ENCODE measurements around the gene TST.
A peak's percentile ranks its signal among the peaks of the same experiment; 100 is the strongest.

TST gene

GRCh38 chr22:37062376-37062675 lies 43.1 kb upstream of the TST start:
- Histone ChIP-seq H3K9me3 (ENCODE audit: insufficient read depth, low read length) (no peaks in the 10 kb centered on the region), H4K20me1 (ENCODE audit: insufficient read depth, low read length) (no peaks in the 10 kb centered on the region), H3K4me3 (ENCODE audit: low read length) (no peak overlapping the region), H2AFZ (ENCODE audit: low read depth, low read length) (no peak overlapping the region), H3K4me2 (ENCODE audit: low read length) (no peak overlapping the region), H3K79me2 (ENCODE audit: low read length) (no peaks in the 10 kb centered on the region), H3K4me1 (ENCODE audit: low read length) (peaks cover 18% of the 10 kb centered on the region), H3K36me3 (replicated peaks; ENCODE audit: low read depth, low read length) (peaks cover 27% of the 10 kb centered on the region), H3K27me3 (ENCODE audit: low read depth, low read length) (no peaks in the 10 kb centered on the region), H3K27ac (ENCODE audit: low read length) (no peak overlapping the region), H3K9ac (ENCODE audit: low read length) (no peak overlapping the region)
- TF ChIP-seq EZH2phosphoT487 (IDR thresholded peaks at IDR 0.05; ENCODE audit: low read depth) (no peak), CTCF (IDR thresholded peaks at IDR 0.05; ENCODE audit: low read depth, low read length) (no peak)

GRCh38 chr22:37061611-37062375 lies 42.5 kb upstream of the TST start:
- peaks cover 26% of the 10 kb centered on the region for H3K36me3 ChIP-seq (replicated peaks; ENCODE audit: low read depth, low read length)
- peaks cover 18% of the 10 kb centered on the region for H3K4me1 ChIP-seq (ENCODE audit: low read length)
- H2AFZ ChIP-seq (ENCODE audit: low read depth, low read length) = no peak overlapping the region
- H3K4me2 ChIP-seq (ENCODE audit: low read length) = peak overlapping the region; percentile 59
- no peak overlapping the region for H3K27ac ChIP-seq (ENCODE audit: low read length)
- H3K79me2 ChIP-seq (ENCODE audit: low read length) = no peaks in the 10 kb centered on the region
- H3K27me3 ChIP-seq (ENCODE audit: low read depth, low read length) = no peaks in the 10 kb centered on the region
- no peaks in the 10 kb centered on the region for H4K20me1 ChIP-seq (ENCODE audit: insufficient read depth, low read length)
- no peak for TF ChIP-seq CTCF (IDR thresholded peaks at IDR 0.05; ENCODE audit: low read depth, low read length)
- TF ChIP-seq EZH2phosphoT487 (IDR thresholded peaks at IDR 0.05; ENCODE audit: low read depth) = no peak
- H3K9me3 ChIP-seq (ENCODE audit: insufficient read depth, low read length) = no peaks in the 10 kb centered on the region
- no peak overlapping the region for H3K9ac ChIP-seq (ENCODE audit: low read length)
- H3K4me3 ChIP-seq (ENCODE audit: low read length) = peak overlapping the region; percentile 25

- no peaks in the 10 kb centered on the region for H3K79me2 ChIP-seq (ENCODE audit: low read length)
- peaks cover 18% of the 10 kb centered on the region for H3K4me1 ChIP-seq (ENCODE audit: low read length)
- no peaks in the 10 kb centered on the region for H3K27me3 ChIP-seq (ENCODE audit: low read depth, low read length)
- H4K20me1 ChIP-seq (ENCODE audit: insufficient read depth, low read length) = no peaks in the 10 kb centered on the region
- no peak overlapping the region for H2AFZ ChIP-seq (ENCODE audit: low read depth, low read length)
- no peak overlapping the region for H3K27ac ChIP-seq (ENCODE audit: low read length)
- H3K4me3 ChIP-seq (ENCODE audit: low read length) = peak overlapping the region; percentile 25
- TF ChIP-seq EZH2phosphoT487 (IDR thresholded peaks at IDR 0.05; ENCODE audit: low read depth) (no peak), CTCF (IDR thresholded peaks at IDR 0.05; ENCODE audit: low read depth, low read length) (no peak)
- H3K9me3 ChIP-seq (ENCODE audit: insufficient read depth, low read length) = no peaks in the 10 kb centered on the region
- H3K9ac ChIP-seq (ENCODE audit: low read length) = no peak overlapping the region
- H3K4me2 ChIP-seq (ENCODE audit: low read length) = peak overlapping the region; percentile 59
- peaks cover 18% of the 10 kb centered on the region for H3K36me3 ChIP-seq (replicated peaks; ENCODE audit: low read depth, low read length)
Observed at GRCh38 chr22:37060801-37061610, 41.8 kb upstream of the TST start.

GRCh38 chr22:37059876-37060449 lies 40.7 kb upstream of the TST start:
- no peaks in the 10 kb centered on the region for H3K79me2 ChIP-seq (ENCODE audit: low read length)
- H2AFZ ChIP-seq (ENCODE audit: low read depth, low read length) = no peak overlapping the region
- no peak for TF ChIP-seq CTCF (IDR thresholded peaks at IDR 0.05; ENCODE audit: low read depth, low read length)
- no peak for TF ChIP-seq EZH2phosphoT487 (IDR thresholded peaks at IDR 0.05; ENCODE audit: low read depth)
- no peaks in the 10 kb centered on the region for H3K9me3 ChIP-seq (ENCODE audit: insufficient read depth, low read length)
- H3K4me3 ChIP-seq (ENCODE audit: low read length) = no peak overlapping the region
- H3K27me3 ChIP-seq (ENCODE audit: low read depth, low read length) = no peaks in the 10 kb centered on the region
- H3K9ac ChIP-seq (ENCODE audit: low read length) = no peak overlapping the region
- peaks cover 18% of the 10 kb centered on the region for H3K4me1 ChIP-seq (ENCODE audit: low read length)
- peaks cover 8% of the 10 kb centered on the region for H3K36me3 ChIP-seq (replicated peaks; ENCODE audit: low read depth, low read length)
- no peak overlapping the region for H3K27ac ChIP-seq (ENCODE audit: low read length)
- H3K4me2 ChIP-seq (ENCODE audit: low read length) = no peak overlapping the region
- H4K20me1 ChIP-seq (ENCODE audit: insufficient read depth, low read length) = no peaks in the 10 kb centered on the region

All from OCI-LY3 (cell line).